Measurements from ENCODE around the gene XXYLT1.

Gene XXYLT1

DNA sequence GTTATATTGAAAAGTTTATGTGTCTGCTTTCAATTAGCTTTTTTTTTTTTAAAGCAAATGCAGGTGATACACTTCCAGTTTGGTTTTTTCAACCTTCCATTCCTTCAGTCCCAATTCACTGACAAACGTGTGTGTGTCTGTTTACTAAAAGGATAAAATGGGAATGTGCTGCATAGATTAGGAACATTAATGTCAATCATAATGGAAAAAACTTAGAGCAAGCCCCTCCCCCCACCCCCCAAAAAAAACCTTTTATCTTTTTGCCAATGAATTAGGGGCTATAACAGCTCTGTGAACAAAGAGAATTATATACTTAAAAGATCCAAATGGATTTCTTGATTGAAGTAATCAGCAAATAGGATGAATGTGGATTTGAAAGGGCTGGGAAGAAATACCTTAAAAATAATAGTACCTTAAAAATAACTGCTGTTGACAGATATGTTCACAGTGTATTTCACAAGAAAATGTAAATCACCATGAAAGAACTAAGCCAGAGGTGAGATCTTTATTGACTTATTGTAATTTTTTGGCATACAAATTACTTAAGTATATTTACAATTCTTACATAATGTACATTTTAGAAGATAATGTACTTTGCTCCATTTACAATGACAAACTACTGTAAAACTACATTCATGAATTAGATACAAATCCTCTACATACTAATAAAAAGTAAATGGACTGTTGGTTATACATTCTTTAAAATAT lies 3.5 kb upstream of the XXYLT1 start:
- no peak for DNase-seq (ENCODE audit: low read depth in 2 of 2)
- H3K4me3 ChIP-seq (replicated peaks in 1 of 2; ENCODE audit: low read depth in 2 of 2, low read length in 2 of 2): no peak overlapping the region
- TF ChIP-seq, protein P1, sequence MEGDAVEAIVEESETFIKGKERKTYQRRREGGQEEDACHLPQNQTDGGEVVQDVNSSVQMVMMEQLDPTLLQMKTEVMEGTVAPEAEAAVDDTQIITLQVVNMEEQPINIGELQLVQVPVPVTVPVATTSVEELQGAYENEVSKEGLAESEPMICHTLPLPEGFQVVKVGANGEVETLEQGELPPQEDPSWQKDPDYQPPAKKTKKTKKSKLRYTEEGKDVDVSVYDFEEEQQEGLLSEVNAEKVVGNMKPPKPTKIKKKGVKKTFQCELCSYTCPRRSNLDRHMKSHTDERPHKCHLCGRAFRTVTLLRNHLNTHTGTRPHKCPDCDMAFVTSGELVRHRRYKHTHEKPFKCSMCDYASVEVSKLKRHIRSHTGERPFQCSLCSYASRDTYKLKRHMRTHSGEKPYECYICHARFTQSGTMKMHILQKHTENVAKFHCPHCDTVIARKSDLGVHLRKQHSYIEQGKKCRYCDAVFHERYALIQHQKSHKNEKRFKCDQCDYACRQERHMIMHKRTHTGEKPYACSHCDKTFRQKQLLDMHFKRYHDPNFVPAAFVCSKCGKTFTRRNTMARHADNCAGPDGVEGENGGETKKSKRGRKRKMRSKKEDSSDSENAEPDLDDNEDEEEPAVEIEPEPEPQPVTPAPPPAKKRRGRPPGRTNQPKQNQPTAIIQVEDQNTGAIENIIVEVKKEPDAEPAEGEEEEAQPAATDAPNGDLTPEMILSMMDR (IDR thresholded peaks at IDR 0.05; ENCODE audit: low read depth, low read length): no peak

DNA sequence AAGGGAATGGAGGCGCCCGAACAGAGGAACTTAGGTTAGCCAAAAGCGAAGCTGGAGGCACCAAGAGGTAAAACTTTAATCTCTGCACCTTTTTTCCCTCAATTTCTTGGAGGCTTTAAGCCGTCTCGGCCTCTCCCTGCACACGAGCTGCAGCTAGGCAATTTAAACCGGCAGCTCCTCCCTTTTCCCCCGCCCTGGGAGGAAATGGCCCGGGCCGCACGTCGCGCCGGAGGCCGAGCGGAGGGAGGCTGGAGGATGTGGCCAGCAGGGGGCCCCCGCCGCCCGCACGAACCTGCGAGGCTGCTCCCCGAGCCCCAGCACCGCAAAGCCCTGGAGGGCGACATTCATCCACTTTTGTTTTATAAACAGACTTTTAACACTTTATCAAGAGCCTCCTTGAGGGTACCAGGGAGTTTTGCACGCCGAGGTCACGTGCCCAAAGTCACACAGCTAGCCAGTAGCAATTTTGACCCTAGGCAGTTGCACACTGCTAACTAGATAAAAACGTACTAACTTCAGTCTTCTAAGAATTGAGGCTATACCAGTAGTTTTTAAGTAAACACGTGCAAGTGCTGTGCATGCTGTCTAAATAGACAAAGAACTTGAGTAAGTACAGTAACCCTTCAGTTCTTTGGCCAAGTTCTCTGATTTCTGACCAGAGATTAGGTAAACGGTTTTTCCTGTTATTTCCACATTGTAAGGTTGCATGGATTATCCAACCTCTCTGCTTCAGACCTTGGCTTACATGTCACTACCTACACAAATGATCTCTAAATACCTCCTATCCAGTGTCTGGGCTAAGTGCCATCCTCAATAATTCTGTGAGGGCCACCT lies 668 bp upstream of the XXYLT1 start:
- peak overlapping the region; percentile 73 to 77 for H3K4me3 ChIP-seq (replicated peaks in 1 of 2; ENCODE audit: low read depth in 2 of 2, low read length in 2 of 2)
- TF ChIP-seq, protein P1 (IDR thresholded peaks at IDR 0.05; ENCODE audit: low read depth, low read length): peak; percentile 72
- DNase-seq (ENCODE audit: low read depth in 2 of 2): peak; percentile 89 to 92

DNA sequence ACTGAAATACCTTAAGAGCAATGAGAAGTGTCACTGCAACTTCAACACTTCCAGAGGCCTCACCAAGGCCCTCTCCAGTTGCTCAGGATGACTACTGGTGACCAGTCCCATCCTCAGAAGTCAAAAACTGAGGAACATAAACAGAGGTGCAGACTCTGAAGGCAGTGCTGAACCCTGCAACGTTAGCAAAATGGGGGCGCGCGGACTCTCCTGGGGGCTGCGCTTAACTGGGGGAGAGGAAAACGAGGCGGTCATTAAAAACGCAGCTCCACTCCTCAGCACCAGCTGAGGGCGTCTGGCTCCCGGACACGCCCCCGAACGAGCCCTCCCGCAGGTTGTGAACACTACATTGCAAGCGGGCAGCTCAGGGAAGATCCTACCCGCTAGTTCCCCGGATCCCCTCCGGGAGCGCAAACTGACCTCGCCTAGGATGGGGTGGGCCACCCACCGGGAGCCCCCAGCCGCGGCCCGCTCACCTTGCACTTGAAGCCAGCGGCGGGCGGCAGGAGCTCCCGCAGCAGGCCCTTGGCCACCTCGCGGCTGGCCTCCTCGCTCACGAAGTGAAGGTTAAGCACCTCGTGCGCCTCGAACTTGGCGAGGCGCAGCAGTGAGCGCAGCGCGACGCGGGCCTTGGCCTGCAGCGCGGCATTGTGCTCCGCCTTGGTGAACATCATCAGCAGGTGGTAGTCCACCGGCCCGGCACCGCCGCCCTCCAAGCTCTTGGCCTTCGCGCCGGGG lies 711 bp downstream of the XXYLT1 start:
- H3K4me3 ChIP-seq (replicated peaks in 1 of 2; ENCODE audit: low read depth in 2 of 2, low read length in 2 of 2): peak overlapping the region; percentile 73 to 77
- TF ChIP-seq, protein P1 (IDR thresholded peaks at IDR 0.05; ENCODE audit: low read depth, low read length): no peak
- DNase-seq (ENCODE audit: low read depth in 2 of 2): peak; percentile 50 to 59

DNA sequence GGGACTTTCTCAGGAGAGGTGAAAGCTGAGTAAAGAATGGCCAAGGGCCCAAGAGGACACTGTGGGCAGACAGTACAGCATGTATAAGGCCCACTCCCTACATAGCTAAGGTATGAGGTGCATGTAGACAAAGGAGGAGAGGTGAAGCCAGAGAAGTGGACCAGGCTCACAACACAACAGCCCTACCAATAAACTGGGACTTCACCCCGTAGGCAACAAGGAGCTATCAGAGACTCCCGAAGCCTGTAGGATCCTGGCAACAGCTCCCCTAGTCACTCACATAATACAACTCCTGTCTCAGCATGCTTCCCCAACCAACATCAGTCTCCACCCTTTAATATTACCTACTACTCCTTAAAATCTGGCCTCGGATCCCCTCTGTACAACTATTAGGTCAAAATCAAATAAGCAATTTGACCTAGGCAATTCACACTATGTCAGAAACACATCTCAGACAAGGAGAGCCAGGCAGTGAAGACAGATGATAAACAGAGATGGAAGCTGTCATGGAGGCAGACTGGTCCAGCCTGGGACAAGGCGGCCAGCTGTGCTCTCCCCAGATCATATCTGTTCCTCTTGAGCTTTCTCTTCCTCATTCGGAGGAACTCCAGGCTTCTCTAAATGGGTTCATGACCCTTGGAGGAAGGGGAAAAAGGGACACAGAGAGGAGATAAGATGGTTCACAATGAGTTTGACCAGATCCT lies 1.4 kb downstream of the XXYLT1 start:
- peak overlapping the region; percentile 73 to 77 for H3K4me3 ChIP-seq (replicated peaks in 1 of 2; ENCODE audit: low read depth in 2 of 2, low read length in 2 of 2)
- no peak for DNase-seq (ENCODE audit: low read depth in 2 of 2)
- TF ChIP-seq, protein P1 (IDR thresholded peaks at IDR 0.05; ENCODE audit: low read depth, low read length): no peak

DNA sequence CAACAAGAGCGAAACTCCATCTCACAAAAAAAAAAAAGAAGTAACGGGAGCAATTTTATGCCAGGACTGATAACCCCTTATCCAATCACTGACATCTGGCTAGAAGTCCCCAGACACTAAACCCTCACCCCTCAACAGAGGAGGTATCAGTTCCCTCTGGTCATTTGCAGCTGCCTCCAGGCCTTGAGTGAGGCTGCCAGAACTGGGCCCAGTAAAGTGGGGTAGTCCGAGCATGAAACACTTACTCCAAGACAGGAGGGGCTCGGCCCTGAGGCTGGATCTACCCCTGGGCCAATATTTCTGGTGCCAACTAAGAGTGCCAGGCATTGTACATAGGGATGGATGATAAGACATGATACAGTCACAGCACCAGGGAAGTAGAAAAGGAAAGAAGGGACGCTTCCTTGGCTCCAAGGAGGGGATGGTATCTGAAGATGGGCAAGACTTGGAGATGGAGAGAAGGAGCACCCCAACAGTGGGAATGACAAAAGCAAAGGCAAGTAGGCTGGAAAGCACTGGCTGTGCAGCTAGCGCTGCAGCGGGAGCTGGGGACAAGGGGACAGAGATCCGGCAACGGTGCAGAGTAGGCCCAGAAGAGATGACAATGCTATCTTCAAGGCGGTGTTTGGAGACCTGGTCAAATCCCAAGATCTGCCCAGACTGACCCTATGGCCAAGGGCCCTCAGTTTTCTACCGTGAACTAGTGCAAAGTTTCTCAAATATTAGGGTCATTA lies 2.2 kb downstream of the XXYLT1 start:
- no peak for DNase-seq (ENCODE audit: low read depth in 2 of 2)
- TF ChIP-seq, protein P1 (IDR thresholded peaks at IDR 0.05; ENCODE audit: low read depth, low read length): no peak
- no peak overlapping the region for H3K4me3 ChIP-seq (replicated peaks in 1 of 2; ENCODE audit: low read depth in 2 of 2, low read length in 2 of 2)

DNA sequence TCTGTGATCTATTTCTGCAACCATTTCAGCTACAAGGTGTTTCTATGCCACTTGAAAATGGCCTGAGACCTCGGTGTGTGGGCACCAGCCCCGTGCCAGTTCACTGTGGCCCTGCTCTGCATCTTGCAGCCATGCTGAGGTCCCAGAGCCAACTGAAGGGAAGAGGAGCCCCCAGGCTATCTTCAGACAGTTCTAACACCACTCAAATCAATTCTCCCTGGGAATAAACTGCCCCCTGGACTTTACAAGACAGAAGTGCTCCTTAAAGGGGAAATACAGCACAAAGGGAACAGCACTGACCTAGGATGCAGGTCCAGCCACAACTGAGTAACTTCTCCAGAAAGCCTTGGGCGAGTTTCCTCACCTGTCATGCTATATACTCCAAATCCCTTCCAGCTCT lies 3.9 kb downstream of the XXYLT1 start:
- DNase-seq (ENCODE audit: low read depth in 2 of 2): no peak
- TF ChIP-seq, protein P1 (IDR thresholded peaks at IDR 0.05; ENCODE audit: low read depth, low read length): no peak
- H3K4me3 ChIP-seq (replicated peaks in 1 of 2; ENCODE audit: low read depth in 2 of 2, low read length in 2 of 2): no peak overlapping the region

All from cardiac fibroblast (primary cell).